Vagina (tissue), 2 donors: ENCODE data around the gene GTPBP6.

ENCODE experiments used
- POLR2A ChIP-seq, 2 donors: fragments of 450-650 bp; IDR thresholded peaks; one replicate each; pipeline ENCODE4 v1.6.1; 2017; ENCODE audit warnings: antibody characterized with exemption in 2 of 2, mild to moderate bottlenecking in 2 of 2, moderate library complexity in 2 of 2
- TF ChIP-seq, protein P1 (sequence below), 3 experiments: fragments of 450-650 bp in 2 of 3; fragments of 200-600 bp in 1 of 3; sonication (generic) in 1 of 3; IDR thresholded peaks; one replicate each; pipeline ENCODE4 v1.5.1; 2017 to 2019; ENCODE audit warnings: antibody characterized with exemption in 3 of 3, mild to moderate bottlenecking in 2 of 3, moderate library complexity in 2 of 3

DNA sequence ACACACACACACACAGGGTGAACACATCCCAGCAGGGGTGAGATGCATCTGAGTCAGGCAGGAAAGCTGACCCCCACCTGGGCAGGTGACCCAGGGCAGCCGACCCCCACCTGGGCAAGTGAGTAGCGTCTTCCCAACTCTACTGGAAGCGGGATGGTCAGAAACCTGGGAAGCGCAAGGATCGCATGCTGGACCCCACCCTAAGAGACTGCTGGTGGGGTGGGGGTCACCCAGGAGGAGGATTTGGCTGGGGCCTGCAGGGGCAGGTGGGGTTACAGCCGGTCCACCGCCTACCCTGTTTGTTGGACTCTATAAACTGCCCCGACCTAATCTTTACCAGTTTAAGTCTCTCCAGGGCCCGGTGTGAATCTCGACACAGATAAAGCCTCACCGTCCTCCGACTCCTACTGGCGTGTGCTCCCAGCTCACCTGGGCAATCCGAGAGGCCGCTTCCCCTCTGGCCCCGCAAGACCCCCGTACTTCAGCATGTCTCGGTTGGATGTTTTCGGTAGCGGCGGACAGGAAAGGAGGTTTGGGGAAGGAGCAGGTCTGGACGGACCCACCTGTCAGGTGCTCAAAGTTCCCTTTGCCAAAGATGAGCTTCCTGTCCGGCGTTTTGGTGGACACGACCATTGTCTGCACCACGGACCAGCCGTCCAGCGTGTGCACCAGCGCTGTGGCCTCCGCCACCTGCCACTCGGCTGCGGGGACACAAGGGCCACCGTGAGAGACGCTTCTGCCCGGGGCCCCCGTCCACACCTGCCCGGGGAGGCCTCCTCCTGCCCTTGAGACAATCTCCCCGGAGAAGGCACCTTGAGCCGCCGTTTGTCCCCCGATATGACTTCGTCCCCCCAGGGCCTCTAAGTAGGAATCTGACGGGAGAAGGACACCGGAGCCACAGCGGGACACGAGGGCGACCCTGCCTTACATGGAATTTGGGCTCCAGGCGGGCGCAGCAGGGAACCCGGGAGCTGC lies 2.0 kb downstream of the GTPBP6 start:
- TF ChIP-seq, protein P1, sequence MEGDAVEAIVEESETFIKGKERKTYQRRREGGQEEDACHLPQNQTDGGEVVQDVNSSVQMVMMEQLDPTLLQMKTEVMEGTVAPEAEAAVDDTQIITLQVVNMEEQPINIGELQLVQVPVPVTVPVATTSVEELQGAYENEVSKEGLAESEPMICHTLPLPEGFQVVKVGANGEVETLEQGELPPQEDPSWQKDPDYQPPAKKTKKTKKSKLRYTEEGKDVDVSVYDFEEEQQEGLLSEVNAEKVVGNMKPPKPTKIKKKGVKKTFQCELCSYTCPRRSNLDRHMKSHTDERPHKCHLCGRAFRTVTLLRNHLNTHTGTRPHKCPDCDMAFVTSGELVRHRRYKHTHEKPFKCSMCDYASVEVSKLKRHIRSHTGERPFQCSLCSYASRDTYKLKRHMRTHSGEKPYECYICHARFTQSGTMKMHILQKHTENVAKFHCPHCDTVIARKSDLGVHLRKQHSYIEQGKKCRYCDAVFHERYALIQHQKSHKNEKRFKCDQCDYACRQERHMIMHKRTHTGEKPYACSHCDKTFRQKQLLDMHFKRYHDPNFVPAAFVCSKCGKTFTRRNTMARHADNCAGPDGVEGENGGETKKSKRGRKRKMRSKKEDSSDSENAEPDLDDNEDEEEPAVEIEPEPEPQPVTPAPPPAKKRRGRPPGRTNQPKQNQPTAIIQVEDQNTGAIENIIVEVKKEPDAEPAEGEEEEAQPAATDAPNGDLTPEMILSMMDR (IDR thresholded peaks at IDR 0.05) = no peak
- no peak for TF ChIP-seq POLR2A (IDR thresholded peaks at IDR 0.05)
